HCT116 (cell line): ENCODE data around the gene CXCR4. TPM values are rescaled to one million over a fixed set of nuclear protein-coding genes. Genes with fewer than 3 reads are reported as not detected.

Experiments
- ATAC-seq: fragments of 200-7000 bp; cut with Tn5 transposase; 2 replicates; pipeline ENCODE4 v1.9.1; 2020; ENCODE audit warnings: mild to moderate bottlenecking, moderate library complexity
- BruUV-seq: library from RNA; stranded (reverse); fragments of 400-500 nt; replicated peaks from 2 replicates; lab custom pipeline; 2021; lab: Mats Ljungman, UMichigan
- CTCF ChIA-PET: fragments of 300-600 bp; sonication (Branson Sonifier 250); formaldehyde crosslinking; loops from one replicate; lab custom pipeline; 2021; ENCODE audit warnings: antibody characterized with exemption; lab: Charles Lee
- POLR2A ChIA-PET: fragments of 300-600, 350-600 bp; sonication (Branson Sonifier 250); formaldehyde crosslinking; loops from one replicate; lab custom pipeline; 2021; ENCODE audit warnings: antibody characterized with exemption; lab: Charles Lee
- RAD21 ChIA-PET, 2 experiments: fragments of 300-600 bp; sonication (Branson Sonifier 250); formaldehyde crosslinking; loops; one replicate each; lab custom pipeline; 2023; ENCODE audit warnings: low total read pairs in 2 of 2; ENCODE audit not compliant: uncharacterized antibody in 2 of 2, unreplicated experiment in 2 of 2, low non-redundant PET in 1 of 2; lab: Charles Lee
- DNase-seq: peaks from one replicate; pipeline ENCODE4 v3.0.0-alpha.2; 2010; ENCODE audit warnings: low read depth, low spot score
- H2AFZ ChIP-seq: fragments of 200-600 bp; shearing (Covaris generic), sonication (generic); 2 replicates; pipeline ENCODE4 v1.6.1; 2017; ENCODE audit warnings: low read depth, mixed run types, mixed read lengths, antibody characterized with exemption, low read length; ENCODE audit not compliant: poor library complexity, severe bottlenecking
- H3K27ac ChIP-seq: 2 replicates; pipeline ENCODE4 v1.5.1; 2012; ENCODE audit warnings: low read depth, low read length
- H3K27me3 ChIP-seq: fragments of 200-600 bp; sonication (generic); 2 replicates; pipeline ENCODE4 v1.6.1; 2016; ENCODE audit warnings: mixed run types, low read length, mixed read lengths; ENCODE audit not compliant: insufficient read depth
- H3K36me3 ChIP-seq, 2 experiments: fragments of 200-500 bp in 1 of 2; fragments of 200-600 bp in 1 of 2; sonication (Bioruptor generic) in 1 of 2; sonication (generic) in 1 of 2; 2 replicates each; pipeline versions ENCODE4 v1.5.1 to v1.6.1; 2014 to 2016; ENCODE audit warnings: low read length in 2 of 2, inconsistent platforms in 1 of 2, mixed read lengths in 1 of 2, mixed run types in 1 of 2; ENCODE audit not compliant: insufficient read depth in 2 of 2, control insufficient read depth in 1 of 2
- H3K4me1 ChIP-seq, 2 experiments: fragments of 200-600 bp in 1 of 2; sonication (generic) in 1 of 2; 2 replicates each; pipeline versions ENCODE4 v1.5.1 to v1.6.1; 2012 to 2017; ENCODE audit warnings: low read length in 2 of 2, inconsistent platforms in 1 of 2, mild to moderate bottlenecking in 1 of 2, mixed read lengths in 1 of 2, mixed run types in 1 of 2, moderate library complexity in 1 of 2; ENCODE audit not compliant: insufficient read depth in 2 of 2, control insufficient read depth in 1 of 2
- H3K4me2 ChIP-seq: fragments of 200-600 bp; sonication (generic); 2 replicates; pipeline ENCODE4 v1.6.1; 2017; ENCODE audit warnings: mixed run types, low read length, mixed read lengths
- H3K4me3 ChIP-seq, 2 experiments: fragments of 200-600 bp in 1 of 2; sonication (generic) in 1 of 2; replicated peaks in 1 of 2; 2 replicates each; pipeline ENCODE4 v1.5.1; 2011 to 2016; ENCODE audit warnings: low read length in 2 of 2, control low read depth in 1 of 2, low read depth in 1 of 2, mild to moderate bottlenecking in 1 of 2, mixed read lengths in 1 of 2, mixed run types in 1 of 2
- H3K79me2 ChIP-seq: fragments of 200-600 bp; sonication (generic); 2 replicates; pipeline ENCODE4 v1.6.1; 2017; ENCODE audit warnings: mild to moderate bottlenecking, mixed run types, low read length, moderate library complexity, mixed read lengths; ENCODE audit not compliant: insufficient read depth
- H3K9ac ChIP-seq: fragments of 200-600 bp; sonication (generic); 2 replicates; pipeline ENCODE4 v1.6.1; 2016; ENCODE audit warnings: low read length, mixed read lengths
- H3K9me2 ChIP-seq: fragments of 200-600 bp; sonication (generic), shearing (Covaris generic); 2 replicates; pipeline ENCODE4 v1.6.1; 2017; ENCODE audit warnings: mixed run types, mild to moderate bottlenecking, moderate library complexity; ENCODE audit not compliant: insufficient read depth
- H3K9me3 ChIP-seq, 2 experiments: fragments of 200-500 bp in 1 of 2; fragments of 200-600 bp in 1 of 2; sonication (Bioruptor generic) in 1 of 2; sonication (generic) in 1 of 2; 2 replicates each; pipeline ENCODE4 v1.6.1; 2014 to 2017; ENCODE audit warnings: low read length in 2 of 2, mixed read lengths in 2 of 2, inconsistent platforms in 1 of 2, low read depth in 1 of 2, mild to moderate bottlenecking in 1 of 2, mixed run types in 1 of 2, moderate library complexity in 1 of 2; ENCODE audit not compliant: control insufficient read depth in 1 of 2, insufficient read depth in 1 of 2
- H4K20me1 ChIP-seq: fragments of 200-600 bp; sonication (generic), shearing (Covaris generic); 2 replicates; pipeline ENCODE4 v1.6.1; 2017; ENCODE audit warnings: mixed run types, mild to moderate bottlenecking, moderate library complexity; ENCODE audit not compliant: insufficient read depth
- CBX3 ChIP-seq: IDR thresholded peaks from 2 replicates; pipeline ENCODE4 v1.6.1; 2012; ENCODE audit warnings: low read depth
- ELF1 ChIP-seq: IDR thresholded peaks from 2 replicates; pipeline ENCODE4 v1.6.1; 2012; ENCODE audit warnings: low read depth, borderline replicate concordance
- FOSL1 ChIP-seq: IDR thresholded peaks from 2 replicates; pipeline ENCODE4 v1.6.1; 2012; ENCODE audit warnings: low read depth
- JUND ChIP-seq: IDR thresholded peaks from 2 replicates; pipeline ENCODE4 v1.6.1; 2012
- POLR2A ChIP-seq: IDR thresholded peaks from 2 replicates; pipeline ENCODE4 v1.7.0; 2011; ENCODE audit warnings: borderline replicate concordance; ENCODE audit not compliant: insufficient read depth, insufficient read length; ENCODE audit errors: extremely low read depth
- RAD21 ChIP-seq: IDR thresholded peaks from 2 replicates; pipeline ENCODE4 v1.6.1; 2012; ENCODE audit warnings: low read depth, mild to moderate bottlenecking
- SRF ChIP-seq: IDR thresholded peaks from 2 replicates; pipeline ENCODE4 v1.6.1; 2012; ENCODE audit warnings: low read depth
- YY1 ChIP-seq: IDR thresholded peaks from 2 replicates; pipeline ENCODE4 v1.6.1; 2011; ENCODE audit warnings: low read length, low read depth, moderate library complexity, mild to moderate bottlenecking; ENCODE audit not compliant: insufficient replicate concordance; ENCODE audit errors: extremely low read depth
- ZBTB33 ChIP-seq: IDR thresholded peaks from 2 replicates; pipeline ENCODE4 v1.6.1; 2011; ENCODE audit warnings: mild to moderate bottlenecking, low read length, moderate library complexity; ENCODE audit not compliant: insufficient replicate concordance; ENCODE audit errors: extremely low read depth
- ZFX ChIP-seq: fragments of 450-650 bp; IDR thresholded peaks from 2 replicates; pipeline ENCODE4 v1.6.1; 2017
- intact Hi-C: fragments of 100-400 bp; cut with micrococcal nuclease; formaldehyde crosslinking; loops from 2 replicates; pipeline ENCODE4 v1.10.0; 2022
- total RNA-seq: library from RNA; stranded (reverse); gene quantifications from one replicate; pipeline ENCODE4 v1.2.1, GENCODE V29; 2021; ENCODE audit not compliant: unreplicated experiment

Gene CXCR4
- total RNA-seq, 1 experiment from 2014 or later = 1.3 TPM

- no peak for TF ChIP-seq ELF1
- POLR2A ChIA-PET = no interaction called here
- Histone ChIP-seq H3K36me3 (no peaks in the 10 kb centered on the region), H2AFZ (no peak overlapping the region), H3K9me3 (no peaks in the 10 kb centered on the region), H3K27ac (no peak overlapping the region), H3K4me1 (peaks cover 15 to 22% of the 10 kb centered on the region in 2 experiments), H3K4me3 (no peak overlapping the region), H3K4me2 (no peak overlapping the region), H4K20me1 (no peaks in the 10 kb centered on the region), H3K79me2 (no peaks in the 10 kb centered on the region), H3K9me2 (no peaks in the 10 kb centered on the region), H3K27me3 (peaks cover 9% of the 10 kb centered on the region; the same call in 1 of the 2 replicates), H3K9ac (no peak overlapping the region)
- no peak for ATAC-seq
- RAD21 ChIA-PET = no interaction called here
- intact Hi-C loops = no loop called here
- no TSS peak for BruUV-seq
- CTCF ChIA-PET = no interaction called here
- DNase-seq = no peak
Measured at GRCh38 chr2:136141510-136142149, 23.7 kb upstream of the CXCR4 start.

GRCh38 chr2:136139631-136140030 lies 21.7 kb upstream of the CXCR4 start:
- no peak for TF ChIP-seq POLR2A
- no peak for TF ChIP-seq ZBTB33
- TF ChIP-seq SRF = no peak
- no peak for TF ChIP-seq JUND
- no peak for TF ChIP-seq YY1
- no peak for TF ChIP-seq RAD21
- TF ChIP-seq ZFX = no peak
- no peak for TF ChIP-seq CBX3
- no peak for TF ChIP-seq FOSL1
- no peak overlapping the region for H3K27ac ChIP-seq
- H3K36me3 ChIP-seq = no peaks in the 10 kb centered on the region
- no peaks in the 10 kb centered on the region for H4K20me1 ChIP-seq
- BruUV-seq = no TSS peak
- H3K79me2 ChIP-seq = no peaks in the 10 kb centered on the region
- H3K9me2 ChIP-seq = no peaks in the 10 kb centered on the region
- ATAC-seq (no peak), DNase-seq (no peak)
- RAD21 ChIA-PET = no interaction called here
- no peak overlapping the region for H3K4me3 ChIP-seq
- CTCF ChIA-PET = no interaction called here
- no peak overlapping the region for H3K9ac ChIP-seq
- intact Hi-C loops = no loop called here
- peaks cover 19 to 26% of the 10 kb centered on the region in 2 experiments for H3K4me1 ChIP-seq
- POLR2A ChIA-PET = no interaction called here
- H3K27me3 ChIP-seq = peaks cover 14% of the 10 kb centered on the region; the same call in 1 of the 2 replicates
- no peak overlapping the region for H3K4me2 ChIP-seq
- no peak overlapping the region for H2AFZ ChIP-seq
- no peaks in the 10 kb centered on the region for H3K9me3 ChIP-seq
